K562 (cell line): ENCODE results near the gene GPX6. TPM values are rescaled to one million over a fixed set of nuclear protein-coding genes. Genes with fewer than 3 reads are reported as not detected.
"Not testable (repeated sequence)": the region's sequence is repeated elsewhere in the genome, so short reads cannot be mapped to it uniquely, and the experiment has no call there.

Source experiments
- CCNT2 ChIP-seq: IDR thresholded peaks from 2 replicates; pipeline ENCODE4 v1.6.1; 2011; ENCODE audit warnings: borderline replicate concordance, low read depth, mild to moderate bottlenecking, moderate library complexity, mixed read lengths, low read length; ENCODE audit not compliant: insufficient read length; ENCODE audit errors: extremely low read depth
- CLOCK ChIP-seq: fragments of 250-450 bp; sonication (Bioruptor Pico); IDR thresholded peaks from 2 replicates; pipeline ENCODE4 v1.4.0; 2020; ENCODE audit warnings: mild to moderate bottlenecking, moderate library complexity, borderline replicate concordance
- FOXK2 ChIP-seq, 2 experiments: fragments of 450-650 bp; IDR thresholded peaks in 1 of 2; conservative IDR thresholded peaks in 1 of 2; 2 replicates each; pipeline ENCODE4 v1.6.1; 2016; ENCODE audit warnings: low read depth in 2 of 2, mild to moderate bottlenecking in 1 of 2
- HDAC3 ChIP-seq: fragments of 450-650 bp; IDR thresholded peaks from 2 replicates; pipeline ENCODE4 v1.6.1; 2018; ENCODE audit warnings: borderline replicate concordance, mild to moderate bottlenecking, moderate library complexity; ENCODE audit not compliant: partially characterized antibody
- LEF1 ChIP-seq: fragments of 450-650 bp; IDR thresholded peaks from 2 replicates; pipeline ENCODE4 v1.6.1; 2016; ENCODE audit warnings: mild to moderate bottlenecking
- NFE2 ChIP-seq: IDR thresholded peaks from 2 replicates; pipeline ENCODE4 v1.6.1; 2014; ENCODE audit warnings: antibody characterized with exemption, low read depth
- NR2C1 ChIP-seq, 2 experiments: fragments of 450-650 bp; IDR thresholded peaks; 2 replicates each; pipeline ENCODE4 v1.6.1; 2017; ENCODE audit warnings: mild to moderate bottlenecking in 2 of 2, antibody characterized with exemption in 1 of 2, inconsistent platforms in 1 of 2, missing compliant biosample characterization in 1 of 2, missing genetic modification characterization in 1 of 2
- PBX2 ChIP-seq, 2 experiments: IDR thresholded peaks in 1 of 2; conservative IDR thresholded peaks in 1 of 2; 2 replicates each; pipeline ENCODE4 v1.6.1; 2016; ENCODE audit warnings: low read depth in 2 of 2, mild to moderate bottlenecking in 1 of 2, missing compliant biosample characterization in 1 of 2, missing genetic modification characterization in 1 of 2, moderate library complexity in 1 of 2
- SMAD1 ChIP-seq: fragments of 150-350 bp; IDR thresholded peaks from 2 replicates; pipeline ENCODE4 v1.6.1; 2014; ENCODE audit warnings: low read length, low read depth; ENCODE audit not compliant: partially characterized antibody
- ZBTB40 ChIP-seq, 2 experiments: fragments of 450-650 bp in 1 of 2; sonication (generic) in 1 of 2; formaldehyde crosslinking in 1 of 2; IDR thresholded peaks; 2 replicates each; pipeline versions ENCODE4 v1.7.1 to v1.9.0; 2016 to 2022; ENCODE audit warnings: inconsistent platforms in 1 of 2, mild to moderate bottlenecking in 1 of 2, missing genetic modification reagents in 1 of 2
- ZNF239 ChIP-seq: fragments of 250-450 bp; sonication (Bioruptor Pico); IDR thresholded peaks from 2 replicates; pipeline ENCODE4 v1.4.0; 2020; ENCODE audit warnings: mild to moderate bottlenecking
- polyA plus RNA-seq, 8 experiments: library from polyadenylated mRNA; depleted of rRNA in 4 of 8; stranded (reverse) in 5 of 8; unstranded in 3 of 8; fragments of >200 nt; fragmentation: Nextera tagmentation in 2 of 8; fragmentation: Illumina TruSeq in 1 of 8; extraction: Ambion mirVana in 2 of 8; extraction: Trizol in 1 of 8; gene quantifications; 2 replicates each; pipeline versions ENCODE4 v1.2.1 to v1.2.3, GENCODE V29; 2011 to 2014; ENCODE audit warnings: inconsistent platforms in 1 of 8, missing spikeins in 1 of 8
- total RNA-seq, 7 experiments: library from RNA; depleted of rRNA in 6 of 7; stranded (reverse); fragments of >200 nt in 6 of 7; fragmentation: Illumina TruSeq in 2 of 7; extraction: Trizol in 2 of 7; gene quantifications; 2 replicates each; pipeline versions ENCODE4 v1.2.1 to v1.2.3, GENCODE V29; 2011 to 2021; ENCODE audit warnings: low replicate concordance in 1 of 7

GPX6 gene
- total and polyA plus RNA-seq, 9 of the 15 experiments (the other 6 are each of a cell fraction or from before 2014, with no cell fraction given), result not detected

GRCh38 chr6:28547003-28547402, 31.4 kb upstream of the GPX6 start (continued):
- TF ChIP-seq FOXK2 (conservative IDR thresholded peaks at IDR 0.05 in 1 of 2, IDR thresholded peaks at IDR 0.05 in 1 of 2; ENCODE audit: low read depth in 2 of 2), result peak; percentile 64 to 77; a peak in 3 of 4 replicates
- TF ChIP-seq PBX2 (CRISPR knock-in tag; IDR thresholded peaks at IDR 0.05; ENCODE audit: low read depth); NR2C1 (IDR thresholded peaks at IDR 0.05); ZBTB40 (CRISPR knock-in tag; IDR thresholded peaks at IDR 0.05): not testable (repeated sequence)
- 0 out of 2 replicates have a peak, but pooled peaks have one; percentile 23 for TF ChIP-seq PBX2 (tag; conservative IDR thresholded peaks at IDR 0.05; ENCODE audit: low read depth)
- TF ChIP-seq CCNT2, result peak; percentile 75
- TF ChIP-seq NR2C1 (tag; IDR thresholded peaks at IDR 0.05), result peak; percentile 51
- peak; percentile 61; the same call in 1 of the 2 replicates for TF ChIP-seq CLOCK
- TF ChIP-seq SMAD1, result peak; percentile 75
- peak; percentile 23; the same call in 1 of the 2 replicates for TF ChIP-seq NFE2
- peak; percentile 93 for TF ChIP-seq HDAC3
- peak; percentile 62 for TF ChIP-seq ZBTB40 (IDR thresholded peaks at IDR 0.05)
- peak; percentile 81 for TF ChIP-seq ZNF239 (CRISPR knock-in tag)
- TF ChIP-seq LEF1, result peak; percentile 95
